ENCODE data around the gene CDCA4.

- no peak for TF ChIP-seq POLR2A (IDR thresholded peaks at IDR 0.05; ENCODE audit: low read depth)
- TF ChIP-seq, protein P1, sequence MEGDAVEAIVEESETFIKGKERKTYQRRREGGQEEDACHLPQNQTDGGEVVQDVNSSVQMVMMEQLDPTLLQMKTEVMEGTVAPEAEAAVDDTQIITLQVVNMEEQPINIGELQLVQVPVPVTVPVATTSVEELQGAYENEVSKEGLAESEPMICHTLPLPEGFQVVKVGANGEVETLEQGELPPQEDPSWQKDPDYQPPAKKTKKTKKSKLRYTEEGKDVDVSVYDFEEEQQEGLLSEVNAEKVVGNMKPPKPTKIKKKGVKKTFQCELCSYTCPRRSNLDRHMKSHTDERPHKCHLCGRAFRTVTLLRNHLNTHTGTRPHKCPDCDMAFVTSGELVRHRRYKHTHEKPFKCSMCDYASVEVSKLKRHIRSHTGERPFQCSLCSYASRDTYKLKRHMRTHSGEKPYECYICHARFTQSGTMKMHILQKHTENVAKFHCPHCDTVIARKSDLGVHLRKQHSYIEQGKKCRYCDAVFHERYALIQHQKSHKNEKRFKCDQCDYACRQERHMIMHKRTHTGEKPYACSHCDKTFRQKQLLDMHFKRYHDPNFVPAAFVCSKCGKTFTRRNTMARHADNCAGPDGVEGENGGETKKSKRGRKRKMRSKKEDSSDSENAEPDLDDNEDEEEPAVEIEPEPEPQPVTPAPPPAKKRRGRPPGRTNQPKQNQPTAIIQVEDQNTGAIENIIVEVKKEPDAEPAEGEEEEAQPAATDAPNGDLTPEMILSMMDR (IDR thresholded peaks at IDR 0.05), result no peak
Measured at GRCh38 chr14:105058521-105059034, 37.7 kb upstream of the CDCA4 start.

All from esophagus muscularis mucosa (tissue), 3 donors.